Fibroblast of skin of right biceps (primary cell): ENCODE measurements around the gene ZFP69.

Experiments
- DNase-seq: peaks from one replicate; pipeline ENCODE4 v3.0.0-alpha.2; 2013

Gene ZFP69

GRCh38 chr1:40508375-40509341 is 31.6 kb downstream of the ZFP69 start, which contains the start of gene EXO5:
EXO5 (plus strand) TSS chr1:40508767; CDS start chr1:40514545, 5,778 bp downstream.
- DNase-seq, result peak; percentile 80

- no peak for DNase-seq
Observed at GRCh38 chr1:40519517-40519916, 42.4 kb downstream of the ZFP69 start.

- DNase-seq, result peak; percentile 15
Observed at GRCh38 chr1:40530735-40531380, 53.8 kb downstream of the ZFP69 start.

GRCh38 chr1:40531381-40532061 is 54.4 kb downstream of the ZFP69 start, which contains the start of gene ZNF684:
ZNF684 (plus strand) TSS chr1:40531637; CDS start chr1:40533167, 1,530 bp downstream.
- peak; percentile 96 for DNase-seq

GRCh38 chr1:40532062-40532389 is 54.9 kb downstream of the ZFP69 start:
- DNase-seq, result no peak

- peak; percentile 42 for DNase-seq
Observed at GRCh38 chr1:40532844-40533424, 55.8 kb downstream of the ZFP69 start.

GRCh38 chr1:40534589-40534988 is 57.5 kb downstream of the ZFP69 start:
- DNase-seq, result no peak

- no peak for DNase-seq
Observed at GRCh38 chr1:40535732-40536131, 58.6 kb downstream of the ZFP69 start.

GRCh38 chr1:40539338-40539737 is 62.2 kb downstream of the ZFP69 start:
- no peak for DNase-seq
